ENCODE data around the gene NKX1-2. TPM values are rescaled to one million over a fixed set of nuclear protein-coding genes. Genes with fewer than 3 reads are reported as not detected.
"Not testable (repeated sequence)": the region's sequence is repeated elsewhere in the genome, so short reads cannot be mapped to it uniquely, and the experiment has no call there.

NKX1-2 gene
- total RNA-seq, 1 donor from 2014 or later: not detected

DNA sequence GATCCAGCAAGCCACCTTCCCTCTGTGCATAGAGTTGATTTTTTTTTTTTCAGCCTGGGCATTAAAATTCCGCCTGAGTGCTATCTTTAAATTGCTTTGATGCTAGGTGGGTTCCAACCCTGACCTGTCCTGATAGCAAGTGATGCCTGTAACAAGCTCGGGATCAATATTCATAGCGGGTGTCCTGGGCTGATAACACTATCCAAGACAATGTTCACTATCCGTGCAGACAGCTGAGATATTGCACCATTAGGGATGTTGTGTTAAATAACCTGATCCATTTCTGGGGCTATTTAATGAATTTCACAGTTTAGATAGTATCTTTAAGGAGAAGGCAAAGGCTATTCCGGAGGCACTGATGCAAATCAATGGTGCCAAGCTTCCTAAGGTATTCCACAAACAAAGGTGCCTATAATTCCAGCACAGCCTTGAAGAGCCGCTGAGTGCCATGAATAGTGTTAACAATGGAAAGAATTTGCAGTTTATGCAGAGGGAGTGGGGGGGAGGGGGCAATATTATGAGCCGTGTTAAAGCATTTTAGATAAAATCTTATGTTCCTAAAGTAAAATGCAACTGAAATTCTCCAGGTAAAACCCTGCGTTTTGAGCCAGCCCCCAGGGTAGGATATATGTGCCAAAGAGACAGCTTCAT is 4.2 kb upstream of the NKX1-2 start:
- DNase-seq (ENCODE audit: extremely low read depth, low read depth, low spot score): no peak

DNA sequence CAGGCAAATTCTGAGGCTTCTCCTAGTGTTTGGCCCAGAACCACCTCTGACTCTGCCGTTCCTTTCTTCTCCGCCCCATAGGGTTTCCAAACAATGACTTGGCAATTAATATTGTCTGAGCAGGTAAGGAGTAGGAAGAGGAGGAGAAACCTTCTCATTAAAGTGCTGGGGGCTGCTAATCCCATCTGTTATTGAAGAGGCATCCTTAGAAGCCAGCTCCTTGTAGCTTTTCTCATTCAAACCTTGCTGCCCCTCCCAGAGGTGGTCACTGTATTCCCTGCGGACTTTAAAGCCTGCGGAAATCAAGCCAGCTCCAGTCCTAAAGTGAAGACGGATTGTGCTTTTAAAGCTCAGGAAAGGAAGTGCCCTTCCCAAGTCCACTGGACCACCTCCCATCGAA is 1.4 kb upstream of the NKX1-2 start:
- no peak for DNase-seq (ENCODE audit: extremely low read depth, low read depth, low spot score)

DNA sequence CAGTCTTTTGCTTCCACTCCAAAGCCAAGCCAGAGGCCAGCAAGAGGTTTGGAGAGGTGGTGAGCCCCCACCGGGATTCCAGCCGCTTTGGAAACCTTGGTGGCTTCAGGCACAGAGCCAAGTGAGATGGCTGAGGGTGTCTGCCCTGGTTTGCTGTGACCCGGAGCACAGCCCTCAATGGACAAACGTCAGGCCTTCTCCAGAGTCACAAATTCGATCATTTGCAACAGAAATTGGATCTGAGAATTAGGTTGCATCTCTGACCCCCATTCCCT is 885 bp upstream of the NKX1-2 start:
- DNase-seq (ENCODE audit: extremely low read depth, low read depth, low spot score): no peak

DNA sequence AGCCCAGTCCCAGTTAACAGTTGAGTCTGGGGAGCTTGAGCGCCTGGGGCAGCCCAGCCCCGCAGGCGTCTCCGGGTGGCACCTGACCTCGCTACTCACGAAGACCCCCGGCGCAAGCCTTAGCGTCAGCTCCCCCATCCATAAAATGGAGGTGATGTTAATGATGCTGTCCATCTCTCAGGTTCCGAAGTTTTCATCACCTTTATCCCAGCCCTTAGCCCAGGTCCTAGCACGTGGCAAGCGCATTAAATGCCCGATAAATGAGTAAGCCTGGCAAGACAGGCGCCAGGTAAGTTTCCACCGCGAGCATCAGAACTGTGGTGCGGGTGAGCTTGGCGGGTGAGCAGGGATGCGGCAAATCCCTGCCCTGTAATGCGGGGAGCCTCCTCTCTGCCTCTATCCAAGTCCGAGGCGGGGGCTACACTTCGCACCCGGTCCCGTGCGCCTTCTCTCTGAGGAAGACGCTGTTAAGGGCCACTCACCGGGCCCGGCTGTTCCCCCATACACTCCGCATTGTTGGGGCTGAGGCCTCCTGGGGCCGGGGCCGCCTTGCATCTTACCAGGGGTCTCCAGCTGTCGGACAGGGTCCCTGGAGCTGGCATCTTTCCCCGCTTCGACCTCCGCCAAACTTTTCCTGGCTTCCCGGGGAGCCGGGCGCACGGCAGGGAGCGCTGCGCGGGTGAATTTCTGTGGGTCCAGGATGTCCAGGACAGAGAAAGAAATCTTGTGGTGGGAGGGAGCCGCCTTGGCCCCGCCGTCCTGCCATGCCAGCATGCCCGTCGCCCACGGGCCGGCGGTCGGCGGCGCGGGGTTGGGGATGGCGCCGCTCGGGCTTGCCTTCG is 444 bp downstream of the NKX1-2 start:
- DNase-seq (ENCODE audit: extremely low read depth, low read depth, low spot score): no peak

DNA sequence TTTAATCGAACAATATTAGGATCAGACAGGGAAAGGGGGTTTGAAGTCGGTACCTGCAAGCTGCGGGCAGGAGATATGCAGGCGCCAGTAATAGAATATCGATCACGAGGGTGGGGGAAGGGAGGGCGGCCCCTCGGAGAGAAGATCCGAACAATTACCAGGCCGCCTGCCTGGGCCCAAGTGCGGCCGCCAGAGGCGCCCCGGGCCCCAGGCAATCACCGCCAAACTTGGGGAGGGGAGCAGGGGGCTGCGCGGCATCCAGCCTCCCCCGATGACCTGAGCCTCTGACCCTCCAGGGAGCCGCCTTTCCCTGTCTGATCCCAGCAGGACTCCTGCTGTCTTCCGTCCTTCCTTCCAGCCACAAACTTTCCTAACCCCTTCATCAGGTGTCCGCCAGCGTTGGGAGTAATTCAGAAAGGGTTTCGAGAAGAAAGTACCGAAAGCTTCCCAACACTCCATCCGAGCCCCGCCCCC is 1.1 kb downstream of the NKX1-2 start:
- DNase-seq (ENCODE audit: extremely low read depth, low read depth, low spot score): no peak

DNA sequence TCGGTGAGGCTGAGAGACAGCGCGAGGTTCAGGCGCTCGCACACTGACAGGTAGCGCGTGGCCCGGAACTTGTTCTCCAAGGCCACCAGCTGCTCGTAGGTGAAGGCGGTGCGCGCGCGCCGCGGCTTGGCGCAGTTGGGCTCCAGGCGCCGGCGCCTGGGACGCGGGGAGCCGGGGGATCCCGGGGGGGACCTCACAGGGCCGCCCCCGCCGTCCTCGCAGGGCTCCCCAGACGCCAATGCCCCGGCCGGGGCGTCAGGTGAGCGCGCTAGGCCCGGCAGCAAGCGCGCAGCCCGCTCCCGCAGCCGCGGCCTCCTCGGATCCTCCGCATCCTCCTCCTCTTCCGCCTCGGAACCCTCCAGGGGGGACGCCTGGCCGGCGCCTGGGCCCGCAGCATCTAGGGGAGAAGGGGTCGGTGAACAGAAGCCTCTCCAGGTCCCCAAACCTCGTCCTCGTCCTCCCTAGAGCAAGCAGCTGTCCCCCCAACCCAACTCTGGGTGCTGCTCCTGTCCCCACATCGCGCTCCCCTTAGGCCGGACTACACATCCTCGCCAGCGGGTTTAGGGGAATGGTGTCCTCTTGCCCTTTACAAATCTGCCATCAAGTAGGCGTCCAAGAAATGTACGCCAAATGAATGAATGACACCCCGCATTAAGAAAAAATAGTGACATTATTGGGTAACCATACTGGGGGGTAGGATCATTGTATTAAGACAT is 1.9 kb downstream of the NKX1-2 start:
- DNase-seq (ENCODE audit: extremely low read depth, low read depth, low spot score): no peak

DNA sequence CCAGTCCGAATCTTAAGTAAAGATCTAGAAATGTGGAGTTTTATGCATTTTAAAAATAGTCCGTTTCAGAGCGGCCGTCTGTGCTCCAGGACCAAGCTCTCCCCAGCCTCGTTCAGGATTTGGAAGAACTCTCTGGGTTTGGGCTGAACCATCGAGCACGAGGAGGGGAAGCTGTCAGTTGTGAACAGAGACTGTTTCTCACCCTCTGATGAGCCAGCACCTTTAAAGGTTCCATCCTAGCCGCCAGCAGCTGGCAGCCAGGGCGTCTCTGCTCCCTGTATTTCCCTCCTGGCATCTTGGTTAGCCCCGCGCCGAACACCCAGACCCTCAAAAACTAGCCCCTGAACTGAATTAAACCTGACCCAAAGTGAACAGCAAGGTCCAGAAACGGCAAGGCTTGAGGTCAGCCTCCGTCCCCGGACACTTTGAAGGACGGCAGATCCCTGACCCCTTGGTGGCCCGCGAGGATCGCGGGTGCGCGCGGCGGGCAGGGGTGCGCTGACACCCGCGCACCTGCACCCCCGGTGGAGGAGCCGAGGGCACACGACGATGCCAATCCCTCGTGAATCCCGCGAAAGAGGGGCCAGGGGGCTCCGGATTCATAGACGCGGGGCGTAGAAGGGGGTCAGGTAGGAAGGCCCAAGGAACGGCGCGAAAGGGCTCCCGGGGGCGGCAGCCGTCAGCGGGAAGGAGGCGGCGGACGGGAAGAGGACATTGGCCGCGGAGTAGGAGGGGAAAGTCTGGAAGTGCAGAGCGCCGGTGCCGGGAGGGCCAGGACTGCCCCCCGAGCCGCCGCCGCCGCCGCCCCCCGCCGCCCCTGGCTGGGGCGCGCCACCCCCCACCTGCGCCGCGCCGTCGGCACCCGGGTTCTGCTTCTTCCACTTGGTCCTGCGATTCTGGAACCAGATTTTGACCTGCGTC is 2.7 kb downstream of the NKX1-2 start:
- no peak for DNase-seq (ENCODE audit: extremely low read depth, low read depth, low spot score)

DNA sequence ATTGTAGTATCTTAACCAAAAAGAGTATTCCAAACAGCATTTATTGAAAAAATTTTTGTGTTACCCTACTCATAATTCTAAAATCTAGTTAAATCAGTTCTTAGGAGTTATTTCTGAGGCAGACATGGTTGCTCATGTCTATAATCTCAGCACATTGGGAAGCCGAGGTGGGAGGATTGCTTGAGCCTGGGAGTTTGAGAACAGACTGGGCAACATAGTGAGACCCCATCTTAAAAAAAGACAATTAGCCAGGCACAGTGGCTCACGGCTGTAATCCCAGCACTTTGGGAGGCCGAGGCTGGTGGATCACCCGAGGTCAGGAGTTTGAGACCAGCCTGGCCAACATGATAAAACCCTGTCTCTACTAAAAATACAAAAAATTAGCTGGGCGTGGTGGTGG is 8.1 kb downstream of the NKX1-2 start:
- not testable (repeated sequence) for DNase-seq (ENCODE audit: extremely low read depth, low read depth, low spot score)

DNA sequence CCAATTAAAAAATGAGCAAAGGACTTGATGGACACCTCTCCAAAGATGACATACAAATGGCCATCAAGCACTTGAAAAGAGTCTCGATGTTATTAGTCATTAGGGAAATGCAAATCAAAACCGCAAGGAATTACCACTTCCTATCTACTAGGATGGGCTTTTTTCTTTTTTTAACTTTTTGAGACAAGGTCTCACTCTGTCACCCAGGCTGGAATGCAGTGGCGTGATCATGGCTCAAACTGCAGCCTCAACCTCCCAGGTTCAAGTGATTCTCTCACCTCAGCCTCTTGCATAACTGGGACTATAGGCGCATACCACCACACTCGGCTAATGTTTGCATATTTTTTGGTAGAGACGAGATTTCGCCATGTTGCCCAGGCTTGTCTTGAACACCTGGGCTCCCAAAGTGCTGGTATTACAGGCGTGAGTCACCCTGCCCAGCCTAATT is 13.6 kb downstream of the NKX1-2 start:
- DNase-seq (ENCODE audit: extremely low read depth, low read depth, low spot score): no peak

DNA sequence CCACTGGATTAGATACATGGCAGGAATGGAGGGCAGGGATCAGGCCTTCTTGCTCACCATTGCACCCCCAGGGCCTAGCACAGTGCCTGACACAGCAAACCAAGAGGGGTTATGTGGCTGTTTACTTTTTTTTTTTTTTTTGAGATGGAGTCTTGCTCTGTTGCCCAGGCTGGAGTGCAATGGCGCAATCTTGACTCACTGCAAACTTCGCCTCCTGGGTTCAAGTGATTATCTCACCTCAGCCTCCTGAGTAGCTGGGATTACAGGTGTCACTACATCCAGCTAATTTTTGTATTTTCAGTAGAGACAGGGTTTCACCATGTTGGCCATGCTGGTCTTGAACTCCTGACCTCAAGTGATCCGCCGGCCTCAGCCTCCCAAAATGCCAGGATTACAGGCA is 14.2 kb downstream of the NKX1-2 start:
- DNase-seq (ENCODE audit: extremely low read depth, low read depth, low spot score): not testable (repeated sequence)

DNA sequence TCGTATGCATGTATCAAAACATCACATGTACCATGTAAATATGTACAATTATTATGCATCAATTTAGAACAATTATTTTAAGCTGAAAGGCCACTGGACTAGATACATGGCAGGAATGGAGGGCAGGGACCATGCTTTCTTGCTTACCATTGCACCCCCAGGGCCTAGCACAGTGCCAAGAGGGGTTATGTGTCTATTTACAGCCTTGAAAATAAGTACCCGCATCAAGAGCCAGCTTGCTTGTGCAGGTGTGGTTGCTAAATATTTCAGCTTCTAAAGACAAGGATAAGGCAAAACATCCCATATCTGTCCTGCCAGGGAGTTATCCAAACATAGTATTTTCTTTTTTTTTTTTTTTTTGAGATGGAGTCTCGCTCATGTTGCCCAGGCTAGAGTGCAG is 16.4 kb downstream of the NKX1-2 start:
- no peak for DNase-seq (ENCODE audit: extremely low read depth, low read depth, low spot score)

DNA sequence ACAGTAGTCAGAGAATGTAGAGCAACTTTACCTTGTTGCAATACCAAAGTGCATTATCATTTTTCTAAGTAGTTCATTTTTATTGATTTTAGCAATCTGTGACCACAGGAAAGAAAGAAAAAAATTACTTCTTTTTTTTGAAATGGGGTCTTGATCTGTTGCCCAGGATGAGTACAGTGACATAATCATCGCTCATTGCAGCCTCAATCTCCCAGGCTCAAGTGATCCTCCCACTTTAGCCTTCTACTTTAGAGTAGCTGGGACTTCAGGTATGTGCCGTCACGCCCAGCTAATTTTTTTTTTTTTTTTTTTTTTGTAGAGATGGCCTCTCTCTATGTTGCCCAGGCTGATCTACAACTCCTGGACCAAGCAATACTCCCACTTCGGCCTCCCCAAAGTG is 19.8 kb downstream of the NKX1-2 start:
- no peak for DNase-seq (ENCODE audit: extremely low read depth, low read depth, low spot score)

DNA sequence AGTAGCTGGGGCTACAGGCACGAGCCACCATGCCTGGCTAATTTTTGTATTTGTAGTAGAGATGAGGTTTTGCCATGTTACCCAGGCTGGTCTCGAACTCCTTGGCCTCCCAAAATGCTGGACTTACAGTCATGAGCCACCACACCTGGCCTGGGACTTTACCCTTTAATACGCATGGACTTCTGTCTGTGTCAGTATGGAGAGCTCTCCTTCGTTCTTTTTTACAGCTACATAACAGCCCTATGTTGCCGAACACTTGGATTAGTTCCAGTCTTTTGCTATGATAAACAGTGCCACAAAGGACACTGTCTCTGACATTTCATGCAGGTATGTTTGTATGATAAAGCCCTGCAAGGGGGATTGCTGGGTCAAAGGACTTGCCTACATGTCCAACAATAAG is 20.3 kb downstream of the NKX1-2 start:
- no peak for DNase-seq (ENCODE audit: extremely low read depth, low read depth, low spot score)

DNA sequence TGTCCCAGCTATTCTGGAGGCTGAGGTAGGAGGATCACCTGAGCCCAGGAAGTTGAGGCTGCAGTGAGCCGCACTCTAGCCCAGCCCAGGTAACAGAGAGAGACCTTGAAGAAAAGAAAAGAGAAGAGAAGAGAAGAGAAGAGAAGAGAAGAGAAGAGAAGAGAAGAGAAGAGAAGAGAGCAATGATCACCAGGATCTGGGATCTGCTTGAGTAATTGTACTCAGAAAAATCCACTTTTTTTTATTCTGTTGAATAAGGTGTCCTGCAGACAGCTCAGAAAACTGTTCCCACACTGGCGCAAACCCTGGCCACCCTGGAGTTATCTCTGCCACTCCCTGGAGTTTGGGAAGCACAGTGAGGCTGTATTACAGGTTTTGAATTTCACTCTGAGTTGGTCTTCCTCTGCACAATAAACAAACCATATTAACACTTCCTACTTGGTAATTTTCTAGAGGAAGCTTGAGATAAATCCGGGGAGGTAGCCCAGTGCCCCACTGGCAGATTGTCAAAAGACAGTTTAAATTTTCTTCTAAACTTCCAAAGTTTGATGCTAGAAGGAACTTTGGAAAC is 21.5 kb downstream of the NKX1-2 start:
- no peak for DNase-seq (ENCODE audit: extremely low read depth, low read depth, low spot score)

DNA sequence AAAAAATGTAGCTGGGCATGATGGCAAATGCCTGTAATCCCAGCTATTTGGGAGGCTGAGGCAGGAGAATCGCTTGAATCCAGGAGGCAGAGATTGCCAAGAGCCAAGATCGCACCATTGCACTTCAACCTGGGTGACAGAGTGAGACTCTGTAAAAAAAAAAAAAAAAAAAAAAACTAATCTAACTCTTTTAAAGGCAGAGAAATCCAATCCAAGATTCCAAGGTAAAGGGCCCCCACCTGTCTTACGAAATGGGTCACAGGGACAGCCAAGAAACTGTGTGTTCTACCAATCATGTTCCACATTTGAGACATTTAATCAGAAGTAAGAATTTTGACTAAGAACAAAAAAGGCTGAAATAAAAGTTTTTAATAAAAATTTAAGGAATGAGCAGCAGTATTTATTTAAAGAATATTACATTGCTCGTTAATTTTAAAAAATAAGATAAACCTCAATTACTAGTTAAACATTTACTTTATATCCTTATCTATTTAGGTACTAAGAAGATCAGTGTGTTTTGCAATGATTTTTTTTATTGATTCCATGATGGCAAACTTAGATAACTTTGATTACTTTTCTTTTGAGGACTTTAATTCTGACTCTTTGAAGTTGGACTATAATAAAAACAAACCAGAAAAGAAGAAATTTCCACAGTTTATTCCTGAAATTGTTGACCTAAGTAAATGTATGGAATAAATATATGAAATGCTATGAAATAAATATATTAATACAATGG is 24.4 kb downstream of the NKX1-2 start:
- DNase-seq (ENCODE audit: extremely low read depth, low read depth, low spot score): no peak

DNA sequence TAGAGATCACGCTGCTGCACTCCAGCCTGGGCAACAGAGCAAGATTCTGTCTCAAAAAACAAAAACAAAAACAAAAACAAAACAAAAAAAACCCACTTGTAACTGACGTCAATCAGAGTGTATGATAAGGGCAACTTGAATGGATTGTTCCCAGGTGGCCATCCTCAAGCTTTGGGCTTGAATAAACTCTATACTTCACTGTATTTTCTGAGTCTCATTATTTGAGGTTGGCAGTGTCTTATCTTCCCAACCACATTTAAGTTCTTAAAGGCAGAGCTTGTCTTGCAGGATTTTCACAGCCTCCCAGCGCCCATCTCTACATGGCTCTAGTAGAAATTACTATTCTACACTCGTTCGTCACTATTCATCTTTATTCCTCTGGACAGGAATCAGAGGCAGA is 26.0 kb downstream of the NKX1-2 start:
- DNase-seq (ENCODE audit: extremely low read depth, low read depth, low spot score): no peak

DNA sequence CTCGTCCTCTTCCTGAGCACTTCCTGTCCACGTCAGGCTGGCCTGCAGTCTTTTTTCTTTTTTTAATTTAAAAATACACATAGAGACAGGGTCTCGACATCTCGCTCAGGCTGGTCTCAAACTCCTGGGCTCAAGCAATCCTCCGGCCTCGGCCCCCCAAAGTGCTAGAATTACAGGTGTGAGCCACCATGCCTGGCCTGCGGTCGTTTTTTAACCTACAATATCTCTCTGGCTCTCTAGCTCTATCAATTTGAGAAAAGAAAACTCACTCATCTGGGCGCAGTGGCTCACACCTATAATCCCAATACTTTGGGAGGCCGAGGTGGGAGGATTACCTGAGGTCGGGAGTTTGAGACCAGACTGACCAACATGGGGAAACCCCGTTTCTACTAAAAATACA is 27.1 kb downstream of the NKX1-2 start:
- DNase-seq (ENCODE audit: extremely low read depth, low read depth, low spot score): no peak

DNA sequence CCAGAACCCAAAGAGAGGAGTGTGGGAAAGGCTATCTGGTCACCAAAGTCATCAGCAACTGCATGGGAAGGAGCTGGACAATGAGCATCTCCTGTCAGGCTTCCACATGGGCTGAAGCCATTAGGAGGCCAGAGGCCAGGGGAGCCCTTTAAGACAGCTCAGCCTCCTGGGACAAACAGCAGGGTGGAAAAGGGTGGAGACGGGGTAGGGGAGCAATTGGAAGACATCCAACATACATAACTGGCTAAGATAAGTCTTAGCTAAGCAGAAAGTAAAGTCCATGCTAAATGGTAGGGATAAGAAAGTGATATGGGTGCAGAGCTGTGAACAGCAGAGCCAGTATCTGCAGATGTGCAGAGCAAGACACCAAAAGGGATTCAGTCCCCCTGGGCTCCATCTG is 29.6 kb downstream of the NKX1-2 start:
- DNase-seq (ENCODE audit: extremely low read depth, low read depth, low spot score): no peak

DNA sequence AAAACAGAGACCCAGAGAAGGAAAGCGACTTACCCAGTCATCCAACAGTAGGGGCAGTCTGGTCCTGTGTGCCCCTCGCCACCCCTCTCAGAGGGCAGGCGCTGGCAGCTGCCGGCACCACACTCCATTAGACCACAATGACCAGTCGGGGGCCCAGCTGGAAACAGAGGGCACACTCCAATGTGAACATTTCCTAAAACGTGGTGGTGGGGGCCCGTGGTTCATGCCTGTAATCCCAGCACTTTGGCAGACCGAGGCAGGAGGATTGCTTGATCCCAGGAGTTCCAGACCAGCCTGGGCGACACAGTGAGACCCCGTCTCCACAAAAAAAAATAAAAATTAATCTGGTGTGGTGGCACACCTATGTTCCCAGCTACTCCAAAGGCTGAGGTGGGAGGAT is 30.2 kb downstream of the NKX1-2 start:
- no peak for DNase-seq (ENCODE audit: extremely low read depth, low read depth, low spot score)
